NCI-H1417 (cell line): ENCODE measurements around the gene CFAP221.

Experiments used
- DNase-seq, 3 experiments: peaks; one replicate each; lab custom pipeline; 2025; lab: John Stamatoyannopoulos, UW

Gene CFAP221

DNA sequence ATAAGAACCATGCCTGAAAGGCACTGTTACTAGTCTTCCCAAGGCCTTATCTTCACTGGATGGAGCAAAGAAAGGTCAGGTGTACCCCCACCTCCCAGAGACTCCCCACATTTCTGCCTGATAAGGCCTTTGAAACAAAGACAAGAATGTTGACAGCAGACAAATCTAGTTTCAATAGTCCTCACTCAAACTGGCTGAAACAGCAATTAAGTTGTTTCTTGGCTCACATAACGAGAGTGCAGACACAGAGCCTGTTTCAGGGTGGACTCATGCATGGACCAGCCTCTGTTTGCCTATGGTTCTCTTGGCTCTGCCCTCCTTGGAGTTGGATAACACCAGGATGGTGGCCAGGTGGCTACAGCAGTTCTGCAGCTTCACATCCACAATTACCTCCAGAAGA, 7.5 kb upstream of the CFAP221 start:
- no peak for DNase-seq

DNA sequence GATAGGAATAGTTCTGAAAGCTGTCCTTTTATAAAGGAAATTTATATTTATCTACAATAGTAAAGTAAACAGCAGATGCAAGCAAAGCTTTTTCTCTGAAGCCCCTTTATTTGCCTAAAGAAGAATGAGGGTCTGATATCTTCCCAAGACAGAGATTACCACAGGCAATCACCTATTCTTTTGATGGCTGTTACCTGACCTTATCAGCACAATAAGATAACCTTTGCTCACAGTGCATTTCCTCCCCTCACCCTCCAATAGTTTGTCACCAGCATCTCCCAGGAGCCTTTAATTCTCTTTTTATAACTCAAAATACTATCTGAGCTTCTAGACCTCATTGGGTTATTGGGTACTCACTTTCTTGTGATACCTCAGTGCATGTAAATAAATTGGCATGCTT, 6.5 kb upstream of the CFAP221 start:
- DNase-seq: no peak

DNA sequence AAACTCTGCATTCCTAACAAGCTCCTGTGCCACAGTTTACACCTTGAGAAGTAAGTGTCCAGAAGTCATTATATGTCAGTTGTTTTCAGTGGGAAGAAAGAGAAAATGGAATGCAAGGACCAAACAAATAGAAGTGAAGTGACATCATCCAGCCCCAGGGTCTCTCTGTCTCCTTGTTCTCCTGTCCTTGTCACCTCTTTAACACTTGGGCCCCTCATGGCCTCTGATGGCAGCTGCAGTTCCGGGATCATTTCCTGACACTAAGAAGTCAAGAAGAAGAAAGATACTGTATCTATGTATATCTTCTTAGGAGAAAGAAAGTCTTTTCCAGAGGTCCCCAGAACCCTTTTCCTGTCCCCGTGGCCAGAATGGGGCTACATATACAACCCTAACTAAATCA, 2.8 kb upstream of the CFAP221 start:
- no peak for DNase-seq

DNA sequence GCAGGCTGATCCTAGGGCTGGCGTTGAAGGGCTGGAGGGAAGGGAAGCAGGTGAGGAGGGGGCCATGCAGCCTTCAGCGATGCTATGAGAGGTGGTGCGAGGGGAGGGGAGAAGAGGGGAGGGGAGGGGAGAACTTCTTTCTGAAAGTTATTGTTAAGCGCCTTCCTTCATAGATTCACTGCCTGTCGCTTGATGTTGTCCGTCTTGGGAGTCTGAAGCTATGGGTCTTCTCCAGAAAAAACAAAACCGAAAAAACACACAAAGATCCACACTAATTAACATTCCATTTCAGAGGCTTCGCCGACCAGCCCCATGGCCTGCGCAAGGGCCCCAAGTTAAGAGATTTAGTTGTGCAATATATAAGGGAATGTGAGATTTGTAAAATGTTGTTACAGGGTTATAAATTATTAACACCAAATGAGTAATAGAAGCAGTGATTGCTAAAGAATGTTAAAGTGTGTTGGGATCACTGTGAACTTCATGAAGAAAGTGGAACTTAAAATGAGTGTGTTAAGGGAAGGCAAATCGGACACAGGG, 758 bp downstream of the CFAP221 start:
- DNase-seq: no peak

DNA sequence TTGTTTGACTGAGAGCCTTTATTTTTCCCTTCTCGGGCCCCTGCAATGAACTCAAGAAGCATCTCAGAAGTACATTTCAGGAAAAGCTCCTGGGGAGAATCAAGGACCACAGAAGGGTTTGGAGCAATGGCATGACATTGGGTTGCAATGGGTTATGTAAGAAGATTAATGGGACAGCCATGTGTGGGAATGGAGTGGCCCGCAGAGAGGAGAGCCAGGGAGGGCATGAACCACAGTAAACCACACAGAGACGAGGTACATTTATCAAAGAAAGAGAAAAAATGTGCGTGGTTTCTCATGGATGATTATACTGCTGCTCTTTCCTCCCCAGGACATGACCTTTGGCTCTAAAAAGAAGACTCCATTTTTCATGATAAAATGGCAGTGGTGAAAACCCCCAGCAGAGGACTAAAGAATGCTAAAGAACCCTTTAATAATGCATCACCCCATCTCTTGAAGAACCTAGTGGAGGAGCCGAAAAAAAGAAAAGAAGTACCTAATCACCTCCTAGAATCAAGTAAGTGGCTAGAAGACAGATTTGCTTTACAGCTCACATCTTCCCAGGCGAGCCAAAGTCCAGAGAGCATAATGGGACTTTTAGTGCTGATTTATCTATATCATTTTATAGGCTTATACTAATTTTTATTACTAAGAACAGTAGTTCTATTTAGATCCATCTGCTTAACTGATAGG, 1.7 kb downstream of the CFAP221 start:
- no peak for DNase-seq

DNA sequence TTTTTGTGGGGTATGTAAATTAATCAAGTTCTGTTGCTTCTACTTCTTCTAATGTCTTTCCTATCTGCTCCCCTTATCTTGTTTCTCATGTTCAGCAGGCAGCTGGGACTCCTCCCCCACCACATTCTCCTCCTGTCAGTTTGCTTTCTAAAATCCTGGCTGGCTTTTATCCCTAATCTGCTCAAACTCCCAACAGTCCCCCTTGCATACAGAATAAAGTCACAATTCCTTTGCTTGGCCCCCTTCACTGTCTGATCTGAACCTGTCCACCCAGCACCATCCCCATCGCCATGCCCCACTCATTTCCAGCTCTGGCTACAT, 2.2 kb downstream of the CFAP221 start:
- no peak for DNase-seq

DNA sequence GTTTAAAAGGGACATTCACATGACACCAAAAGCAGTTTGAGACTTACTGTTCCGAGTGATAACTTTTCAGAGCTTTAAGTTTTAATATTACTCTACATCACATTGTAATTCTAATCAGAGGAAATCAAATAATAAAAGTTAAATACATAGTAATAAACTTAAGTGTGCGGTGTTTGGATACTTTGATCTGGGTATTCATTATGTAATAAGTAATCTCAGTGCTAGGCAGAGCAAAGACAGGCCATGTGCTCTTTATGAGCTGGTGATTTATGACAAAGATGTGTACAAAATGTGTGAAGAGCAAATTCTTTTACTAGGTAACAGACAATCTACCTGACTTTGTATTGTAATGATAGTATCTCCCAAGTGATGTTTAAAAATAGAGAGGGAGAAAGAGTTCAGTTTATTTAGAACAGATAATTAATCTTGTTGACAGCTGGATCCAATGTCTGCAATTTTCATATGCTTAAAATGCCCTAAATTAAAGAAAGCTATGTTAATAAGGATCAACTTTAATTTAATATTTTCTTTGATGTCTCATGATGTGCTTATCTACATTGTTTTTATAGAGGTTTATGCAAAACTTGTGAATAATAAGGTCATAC, 4.4 kb downstream of the CFAP221 start:
- DNase-seq: peak in 1 of 3 experiments; percentile 62

DNA sequence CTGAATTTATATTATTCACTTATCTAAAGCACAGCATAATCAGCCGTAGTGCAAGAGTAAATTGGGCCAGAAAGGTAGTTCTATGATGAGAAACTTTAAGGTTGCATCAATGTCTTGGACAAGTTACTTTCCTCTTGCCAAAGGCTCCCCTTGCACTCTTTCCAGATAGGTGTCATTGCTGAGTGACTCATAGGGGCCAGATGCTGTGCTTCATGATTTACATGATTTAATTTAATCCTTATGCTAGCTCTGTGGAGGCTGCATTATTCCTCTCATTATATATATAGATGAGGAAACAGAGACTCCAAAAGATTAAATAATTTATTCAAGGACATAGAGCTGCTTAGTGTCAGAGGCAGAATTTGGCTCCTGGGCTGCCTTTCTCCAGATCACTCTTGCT, 5.0 kb downstream of the CFAP221 start:
- DNase-seq: peak in 1 of 3 experiments; percentile 14

DNA sequence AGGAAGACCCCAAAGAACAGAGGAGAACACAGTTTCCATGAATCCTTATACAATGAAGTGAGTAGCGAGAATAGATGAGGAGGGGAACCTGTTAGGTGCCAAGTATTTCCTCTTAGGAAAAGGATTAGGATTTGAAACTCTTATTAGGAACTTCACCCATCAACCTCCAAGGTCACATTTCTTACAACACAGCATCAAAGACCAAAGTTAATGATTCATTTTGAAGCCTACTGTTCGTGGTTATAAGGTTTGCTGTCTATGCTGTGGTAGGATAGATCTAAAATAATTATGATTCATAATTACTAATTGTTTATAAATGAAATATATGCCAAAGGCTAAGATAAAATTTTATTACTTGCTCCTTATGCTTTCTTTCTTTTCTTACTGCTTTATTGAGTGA, 6.1 kb downstream of the CFAP221 start:
- no peak for DNase-seq

DNA sequence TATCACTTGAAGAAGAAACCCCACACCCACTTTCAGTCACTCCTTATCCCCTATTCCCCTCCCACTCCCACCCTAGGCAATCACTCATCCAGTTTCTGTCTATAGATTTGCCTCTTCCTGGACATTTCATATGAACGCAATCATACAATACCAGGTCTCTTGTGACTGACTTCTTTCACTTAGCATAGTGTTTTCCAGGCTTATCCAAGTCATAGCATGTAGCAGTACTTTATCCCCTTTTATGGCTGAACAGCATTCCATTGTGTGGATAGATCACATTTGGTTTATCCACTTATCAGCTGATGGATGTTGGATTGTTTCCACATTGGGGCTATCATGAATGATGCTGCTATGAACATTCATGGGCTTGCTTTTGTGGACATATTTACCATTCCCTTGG, 6.6 kb downstream of the CFAP221 start:
- no peak for DNase-seq

DNA sequence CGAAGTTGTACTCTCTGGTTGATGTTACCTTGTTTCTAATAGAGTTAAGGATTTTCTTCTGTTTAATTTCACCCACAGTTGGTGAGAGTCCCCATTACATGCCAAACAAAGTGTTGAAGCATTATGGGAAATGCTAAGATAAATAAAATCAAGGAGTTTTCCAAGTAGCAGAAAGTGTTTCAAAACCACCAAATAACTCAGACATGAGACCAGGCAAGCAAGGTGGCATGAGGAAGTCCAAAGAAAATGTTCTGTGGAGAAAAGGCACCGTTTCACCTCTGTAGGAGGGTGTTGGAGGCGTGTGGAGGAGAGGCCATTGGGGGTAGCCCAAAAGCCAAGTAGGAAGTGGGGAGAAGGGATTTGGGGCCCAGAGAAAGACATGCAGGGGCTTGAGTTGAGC, 8.7 kb downstream of the CFAP221 start:
- no peak for DNase-seq

DNA sequence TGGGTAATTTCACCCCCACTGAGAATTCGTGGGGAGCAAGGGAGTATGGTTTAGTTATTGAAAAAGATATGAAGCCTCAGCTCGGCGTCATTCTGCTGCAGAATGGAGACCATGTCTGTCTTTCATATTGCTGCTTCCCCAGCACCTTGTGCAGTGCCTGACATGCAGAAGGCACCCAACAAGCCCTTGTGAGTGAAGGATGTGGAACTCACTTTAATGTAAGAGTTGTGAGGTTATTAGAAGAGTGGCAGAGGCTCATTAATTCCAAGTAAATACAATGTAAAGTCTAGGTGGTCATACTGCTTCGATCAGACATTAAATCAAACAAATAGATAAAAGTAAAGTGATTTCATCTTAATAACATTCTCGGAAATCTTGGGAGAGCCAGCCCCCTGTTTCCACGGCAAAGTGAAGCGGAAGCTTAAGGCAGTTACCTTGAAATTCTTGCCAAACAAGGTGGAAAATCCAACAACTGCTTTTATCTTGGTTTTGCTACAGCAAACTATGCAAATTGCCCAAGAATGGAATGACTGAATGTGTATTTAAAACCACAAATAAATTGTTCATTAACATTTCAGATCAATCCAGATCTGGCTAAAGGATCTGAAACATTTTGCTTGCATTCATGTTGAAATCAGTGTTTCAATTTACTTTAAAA, 9.6 kb downstream of the CFAP221 start:
- no peak for DNase-seq

DNA sequence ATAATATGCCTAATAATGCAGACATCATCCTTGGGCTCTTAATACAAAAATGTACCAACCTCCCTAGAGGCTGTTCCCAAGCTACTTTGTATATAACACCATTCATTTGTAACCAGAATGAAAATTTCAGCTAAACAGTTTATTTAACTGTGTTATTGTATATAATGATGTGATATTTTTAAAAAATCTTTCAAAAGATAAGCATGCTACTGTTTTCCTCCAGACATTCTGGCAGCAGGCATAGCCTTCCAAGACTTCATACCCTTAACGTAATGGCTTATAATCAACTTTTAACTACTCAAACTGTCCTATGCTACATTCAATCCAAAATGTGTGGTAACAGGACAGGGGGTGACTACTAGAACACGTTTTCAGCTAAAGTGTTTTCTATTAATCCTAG, 21.2 kb downstream of the CFAP221 start:
- DNase-seq: no peak

DNA sequence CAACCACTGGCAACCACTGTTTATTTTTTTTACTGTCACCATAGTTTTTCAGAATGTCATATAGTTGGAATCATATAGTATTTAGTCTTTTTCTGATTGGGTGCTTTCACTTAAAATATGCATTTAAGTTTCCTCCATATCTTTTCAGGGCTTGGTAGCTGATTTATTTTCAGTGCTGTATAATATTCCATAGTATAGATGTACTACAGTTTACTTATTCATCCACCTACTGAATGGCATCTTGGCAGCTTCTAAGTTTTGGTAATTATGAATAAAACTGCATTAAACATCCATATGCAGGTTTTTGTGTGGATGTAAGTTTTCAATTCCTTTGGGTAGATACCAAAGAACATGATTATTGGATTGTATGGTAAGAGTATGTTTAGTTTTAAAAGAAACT, 23.0 kb downstream of the CFAP221 start:
- DNase-seq: no peak

DNA sequence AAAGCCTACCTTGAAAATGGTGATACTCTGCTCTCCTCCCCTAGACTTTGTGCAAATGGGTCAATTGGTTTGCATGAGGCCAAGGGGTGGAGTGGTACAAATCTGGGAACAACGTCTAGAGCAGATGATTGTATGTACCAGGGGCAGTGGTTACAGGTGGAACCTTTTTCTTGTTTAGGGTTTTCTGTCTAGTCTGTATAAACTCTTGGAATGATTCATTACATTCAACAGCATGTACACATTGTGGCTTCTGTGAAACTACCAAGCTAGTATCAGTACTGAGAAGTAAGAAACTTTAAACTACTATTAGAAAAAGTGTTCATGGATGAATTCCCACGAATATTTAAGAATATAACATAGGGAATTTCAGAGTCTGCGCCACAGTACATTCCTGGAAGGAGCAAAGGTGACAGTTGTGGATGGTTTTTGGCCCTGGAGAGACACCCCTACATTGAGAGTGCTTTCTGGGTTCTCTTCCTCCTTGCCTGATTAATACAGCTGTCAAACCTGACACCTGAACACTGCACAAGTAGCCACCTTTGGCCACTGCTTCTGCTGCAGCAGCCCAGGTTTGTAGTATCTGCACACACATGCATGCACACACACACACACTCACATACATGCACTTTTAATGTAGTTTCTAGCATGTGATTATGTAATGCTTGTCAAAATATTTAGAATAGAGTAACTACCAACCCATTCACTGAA, 30.0 kb downstream of the CFAP221 start:
- DNase-seq: no peak

DNA sequence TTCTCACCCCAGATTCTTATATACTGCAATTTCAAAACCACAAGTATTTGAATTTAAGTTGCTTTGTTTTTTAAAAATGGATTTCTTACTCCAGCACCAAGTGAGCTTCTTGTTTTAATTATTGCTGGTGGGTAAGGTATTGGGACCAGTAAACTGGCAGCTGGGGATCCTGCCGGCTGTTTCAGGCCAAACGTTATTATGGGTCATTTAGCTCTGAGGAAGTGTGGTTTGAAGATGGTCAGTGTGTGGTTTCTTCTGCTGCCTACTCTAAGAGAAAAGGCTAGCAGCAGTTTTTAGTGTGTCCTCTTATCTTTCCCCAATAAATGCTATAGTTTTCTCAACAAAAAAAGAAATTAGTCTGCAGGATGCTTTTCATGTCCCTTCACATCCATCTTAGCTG, 30.6 kb downstream of the CFAP221 start:
- DNase-seq: no peak

DNA sequence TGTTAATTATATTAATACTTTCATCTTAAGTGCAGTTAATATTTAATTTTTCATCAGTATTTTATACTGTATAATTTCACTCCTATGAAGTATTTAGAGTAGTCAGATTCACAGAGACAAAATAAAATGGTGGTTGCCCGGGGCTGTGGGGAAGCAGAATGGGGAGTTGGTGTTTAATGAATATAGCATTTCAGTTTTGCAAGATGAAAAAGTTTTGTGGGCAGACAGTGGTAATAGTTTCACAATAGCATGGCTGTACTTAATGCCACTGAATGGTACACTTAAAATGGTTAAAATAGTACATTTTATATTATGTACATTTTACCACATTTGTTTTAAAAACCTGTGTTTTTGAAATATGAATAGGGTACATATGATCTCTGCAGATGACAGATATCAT, 31.2 kb downstream of the CFAP221 start:
- no peak for DNase-seq

DNA sequence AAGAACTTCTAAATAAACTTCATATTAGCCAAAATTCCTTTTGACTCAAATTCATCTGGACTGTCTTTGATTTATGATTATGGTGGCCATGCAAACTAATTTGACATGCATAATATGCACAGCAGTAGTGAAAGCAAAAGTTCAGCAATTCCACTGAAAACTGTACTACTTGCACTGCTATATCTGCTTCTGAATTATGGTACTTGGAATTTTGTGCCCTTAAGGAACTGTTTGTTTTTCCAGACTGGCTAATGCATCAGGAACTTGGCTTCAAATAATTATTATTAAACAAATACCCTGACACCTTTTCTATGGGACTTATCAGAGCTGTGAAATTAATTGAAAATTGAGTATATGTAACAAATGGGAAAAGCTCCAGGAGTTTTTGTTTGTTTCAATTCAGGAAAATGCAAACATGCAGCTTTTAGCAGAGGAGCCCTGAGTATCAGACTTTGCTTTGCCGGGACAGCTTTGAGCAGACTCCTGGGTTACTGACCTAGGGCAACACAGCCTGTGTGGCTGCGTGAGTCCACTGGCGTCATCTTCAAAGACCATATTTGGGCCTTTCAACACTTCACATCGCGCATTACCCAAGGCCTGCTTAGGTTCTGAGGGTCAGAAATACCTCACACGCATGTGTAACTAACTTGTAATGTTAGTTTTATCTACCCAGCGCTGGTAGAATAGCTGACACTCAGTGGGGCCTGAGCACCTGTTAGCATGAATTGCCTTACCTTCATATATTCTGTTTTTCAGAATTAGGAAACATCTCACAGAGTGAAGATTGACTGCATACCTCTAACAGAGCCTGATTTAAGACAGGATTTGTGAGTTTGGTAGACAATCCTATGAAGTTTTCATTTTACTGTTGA, 35.4 kb downstream of the CFAP221 start:
- DNase-seq: no peak

DNA sequence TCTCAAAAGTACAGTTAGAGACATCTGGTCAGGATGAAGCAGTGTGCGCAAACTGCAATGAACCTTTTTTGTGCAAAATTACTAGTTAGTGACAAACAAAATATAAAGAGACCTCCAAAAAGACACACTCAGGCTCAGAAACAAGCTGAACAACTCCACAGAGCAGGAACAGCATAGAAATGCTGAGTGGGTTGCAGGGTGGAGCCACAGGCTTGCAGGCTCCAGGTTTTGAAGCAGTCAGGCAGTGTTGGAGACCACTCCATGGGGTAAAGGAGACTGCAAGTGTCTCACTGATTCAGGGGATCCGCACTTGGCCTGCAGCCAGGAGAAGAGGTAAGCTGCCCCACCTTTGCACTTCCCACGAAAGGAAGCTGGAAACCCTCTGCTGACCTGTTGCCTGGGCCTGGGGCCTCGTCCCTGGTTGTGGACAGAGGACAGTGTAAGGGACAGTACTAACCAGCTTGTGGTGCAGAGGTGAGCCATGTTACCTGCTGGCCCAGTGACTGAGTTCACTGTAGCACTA, 36.4 kb downstream of the CFAP221 start:
- no peak for DNase-seq

DNA sequence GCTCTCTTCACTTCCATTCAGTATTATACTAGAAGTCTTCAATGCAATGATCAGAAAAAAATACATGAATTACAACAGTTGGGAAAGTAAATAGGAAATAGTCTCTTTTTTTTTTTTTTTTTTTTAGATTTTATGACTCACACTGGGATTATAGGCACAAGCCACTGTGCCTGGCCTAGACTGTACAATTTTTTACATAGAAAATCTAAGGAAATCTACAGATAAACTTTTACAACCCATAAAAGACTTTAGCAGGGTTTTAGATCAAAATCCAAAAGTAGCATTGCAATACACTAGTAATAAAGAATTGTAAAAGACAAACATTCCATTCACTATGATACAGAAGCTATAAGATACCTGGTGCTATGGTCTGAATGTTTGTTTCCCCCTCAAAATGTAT, 39.0 kb downstream of the CFAP221 start:
- DNase-seq: no peak

DNA sequence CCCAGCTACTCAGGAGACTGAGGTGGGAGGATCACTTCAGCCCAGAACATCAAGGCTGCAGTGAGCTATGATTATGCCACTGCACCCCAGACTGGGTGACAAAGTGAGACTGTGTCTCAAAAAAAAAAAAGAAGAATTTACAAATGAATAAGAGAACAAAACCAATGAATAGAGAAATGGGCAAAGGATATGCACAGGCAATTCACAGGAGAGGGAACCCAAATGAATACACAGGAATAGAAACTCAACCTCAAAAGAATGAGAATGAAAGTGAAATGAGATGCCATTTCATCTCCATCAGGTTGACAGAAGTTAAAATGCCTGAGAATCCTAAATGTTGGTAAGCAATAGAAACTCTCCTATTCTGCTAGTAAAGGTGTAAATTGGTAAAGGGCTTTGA, 40.2 kb downstream of the CFAP221 start:
- DNase-seq: no peak

DNA sequence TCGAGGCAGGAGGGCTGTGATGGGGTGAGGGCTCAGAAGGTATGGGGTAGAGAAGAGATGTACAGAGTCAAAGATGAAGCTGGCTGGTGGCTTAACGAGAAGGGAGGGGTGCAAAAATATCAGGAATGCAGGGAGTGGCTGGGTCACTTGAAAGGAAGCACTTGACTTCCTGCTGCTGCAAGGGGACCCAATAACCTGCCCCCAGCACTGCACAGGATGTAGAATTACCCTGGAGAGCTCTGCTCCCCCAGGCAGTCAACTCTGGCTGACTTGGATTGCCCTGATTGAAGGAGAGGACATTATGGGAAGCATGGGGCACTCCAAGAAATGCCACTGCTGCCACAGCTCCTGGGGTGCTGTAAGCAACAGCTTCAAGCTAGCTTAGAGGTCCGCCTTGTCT, 41.8 kb downstream of the CFAP221 start:
- DNase-seq: no peak
